GM18498 (cell line): ENCODE results near the gene NHLRC2.

ENCODE experiments used
- ATAC-seq: cut with Tn5 transposase; IDR thresholded peaks from one replicate; pipeline ENCODE4 v1.9.1; 2021; ENCODE audit warnings: mild to moderate bottlenecking, moderate library complexity; ENCODE audit not compliant: unreplicated experiment

Gene NHLRC2

DNA sequence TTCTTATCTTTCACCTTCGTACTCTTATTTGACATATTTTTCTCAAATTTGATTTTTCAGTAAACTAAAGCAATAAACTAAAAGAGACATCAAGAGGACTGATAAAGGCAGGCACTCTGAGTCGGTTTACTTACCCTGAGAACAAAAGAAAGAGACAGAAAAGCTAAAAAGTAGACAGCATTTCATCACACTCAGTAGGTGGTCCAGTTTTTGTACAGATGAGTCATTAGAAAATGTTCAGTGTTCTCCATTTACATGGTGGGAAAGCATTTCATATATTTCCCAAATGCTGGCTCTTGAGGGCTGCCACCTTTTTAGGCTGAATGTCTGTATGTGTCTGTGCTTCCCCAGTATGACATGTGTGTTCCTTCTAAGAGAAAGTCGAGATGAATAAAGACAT lies 52.7 kb downstream of the NHLRC2 start:
- no peak for ATAC-seq

- no peak for ATAC-seq
Measured at GRCh38 chr10:113908236-113908635, 53.8 kb downstream of the NHLRC2 start.

GRCh38 chr10:113911113-113911512 lies 56.7 kb downstream of the NHLRC2 start:
- ATAC-seq = no peak

DNA sequence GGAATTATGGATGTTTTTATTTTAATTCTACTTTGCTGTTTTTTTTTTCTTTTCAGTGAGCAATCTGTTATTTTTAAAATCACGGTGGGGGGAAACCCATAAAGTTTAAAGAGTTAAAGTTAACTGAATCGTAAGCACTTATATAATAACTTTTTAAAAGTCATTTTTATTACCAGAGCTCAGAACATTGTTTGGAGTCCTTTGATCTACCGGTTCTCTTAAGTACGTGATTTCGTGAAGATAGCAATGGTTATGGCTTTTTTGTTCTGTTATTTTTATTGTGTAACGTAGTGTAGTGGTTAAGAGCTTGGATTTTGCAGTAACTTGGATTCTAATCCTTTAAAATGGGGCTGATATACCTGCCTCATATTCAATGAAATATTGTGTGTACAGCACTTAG lies 57.4 kb downstream of the NHLRC2 start:
- ATAC-seq = no peak

GRCh38 chr10:113912582-113912981 lies 58.1 kb downstream of the NHLRC2 start:
- no peak for ATAC-seq

DNA sequence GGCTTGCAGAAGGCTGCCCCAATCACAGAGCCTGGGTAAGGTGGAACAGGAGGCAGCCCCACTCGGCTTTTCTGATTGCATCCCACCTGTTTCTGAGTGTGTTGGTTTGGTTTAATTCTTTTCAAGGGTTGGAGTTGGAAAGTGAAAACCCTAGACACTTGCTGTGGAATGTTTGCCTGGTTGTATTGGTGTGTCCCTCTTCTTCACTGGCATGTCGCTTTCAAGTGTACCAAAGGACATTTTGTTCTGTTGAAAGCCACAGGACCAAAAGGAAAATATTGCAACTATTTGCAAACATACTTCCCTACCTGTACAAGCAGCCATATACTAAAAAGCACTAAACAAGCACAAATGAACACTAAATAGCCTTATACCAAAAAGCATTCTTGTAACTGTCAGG lies 60.5 kb downstream of the NHLRC2 start:
- no peak for ATAC-seq

DNA sequence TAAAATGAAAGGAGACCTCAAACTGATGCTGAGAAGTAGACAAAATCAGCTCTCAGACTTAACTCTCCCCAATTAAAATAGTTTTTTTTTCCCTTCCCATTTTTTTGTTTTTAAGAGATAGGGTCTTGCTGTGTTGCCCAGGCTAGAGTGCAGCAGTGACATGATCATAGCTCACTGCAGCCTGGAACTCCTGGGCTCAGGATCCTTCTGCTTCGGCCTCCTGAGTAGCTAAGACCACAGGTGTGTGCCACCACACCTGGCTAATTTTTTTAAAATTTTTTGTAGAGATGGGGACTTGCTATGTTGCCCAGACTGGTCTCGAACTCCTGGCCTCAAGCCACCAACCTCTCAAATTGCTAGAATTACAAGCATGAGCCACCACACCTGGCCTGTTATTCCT lies 61.1 kb downstream of the NHLRC2 start:
- no peak for ATAC-seq

- ATAC-seq = no peak
Measured at GRCh38 chr10:113916053-113916452, 61.6 kb downstream of the NHLRC2 start.

DNA sequence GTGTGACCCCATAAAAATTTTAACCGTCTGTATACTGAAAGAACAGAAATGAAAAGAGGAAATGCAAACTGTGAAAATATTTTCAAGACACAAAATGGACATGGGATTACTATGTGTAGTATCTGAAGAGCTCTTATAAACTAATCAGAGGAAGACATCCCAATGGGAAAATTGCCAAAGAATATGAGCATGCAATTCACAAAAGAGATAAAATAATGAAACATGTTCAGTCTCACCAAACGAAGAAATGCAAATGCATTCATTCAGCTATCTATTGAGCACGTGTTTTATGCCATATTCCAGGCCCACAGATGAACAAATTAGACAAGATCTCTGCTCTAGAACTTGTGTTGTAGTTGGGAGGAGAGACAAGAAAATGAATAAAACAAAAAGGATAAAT lies 63.2 kb downstream of the NHLRC2 start:
- ATAC-seq = no peak

DNA sequence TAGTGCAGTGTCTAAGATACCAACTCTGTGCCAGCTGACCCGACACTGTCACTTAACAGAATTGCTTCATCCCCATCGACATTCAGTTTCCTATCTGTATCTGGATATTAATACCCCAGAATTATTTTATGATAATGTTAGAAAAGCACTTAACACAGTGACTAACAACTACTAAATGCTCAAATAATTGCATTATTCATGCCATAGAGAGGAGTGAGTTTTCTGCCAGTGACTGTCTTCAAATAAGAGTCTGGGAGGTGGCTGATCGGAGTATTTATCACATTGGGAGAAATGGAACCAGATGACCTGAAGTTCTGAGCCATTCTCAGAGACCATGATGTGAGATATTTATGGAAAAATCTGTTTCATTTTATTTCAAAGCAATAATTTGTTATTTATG lies 65.7 kb downstream of the NHLRC2 start:
- no peak for ATAC-seq

- ATAC-seq = no peak
Measured at GRCh38 chr10:113920875-113921274, 66.4 kb downstream of the NHLRC2 start.

DNA sequence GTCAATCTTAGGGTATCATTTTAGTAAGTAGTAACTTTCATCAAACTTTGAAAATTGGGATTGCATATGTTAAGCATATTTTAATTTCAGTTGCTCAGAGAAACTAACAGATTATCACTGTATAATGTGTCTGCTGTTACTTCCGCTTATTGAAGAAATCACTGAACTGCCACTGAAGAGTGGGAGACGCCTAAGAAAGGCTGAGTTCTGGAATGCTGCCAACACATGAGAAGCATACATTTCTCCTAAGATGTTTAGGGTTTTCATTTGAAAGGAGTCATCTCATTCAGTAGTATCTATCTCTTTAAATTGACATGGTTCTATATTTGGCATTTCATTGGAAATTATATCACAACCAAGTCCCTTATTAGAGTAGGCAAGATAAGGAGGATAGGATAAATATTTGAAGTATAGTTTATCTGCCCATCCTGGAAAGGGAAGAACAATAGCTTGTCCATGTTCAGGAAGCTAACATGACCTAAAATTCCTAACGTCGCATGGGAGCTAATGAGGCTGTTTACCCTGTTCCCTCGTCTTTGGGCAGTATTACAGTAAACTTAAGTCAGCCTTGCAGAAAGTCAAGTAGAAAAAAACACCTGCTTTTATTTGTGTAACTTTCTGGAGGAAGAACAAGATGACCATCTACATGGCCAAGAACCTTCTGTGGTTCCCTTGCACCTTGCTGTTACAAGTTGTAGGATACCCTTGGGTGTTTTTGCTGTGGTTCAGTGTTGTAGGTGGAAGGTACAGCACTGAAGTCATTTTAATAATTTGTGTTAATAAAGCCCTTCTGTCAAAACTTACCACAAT lies 67.3 kb downstream of the NHLRC2 start:
- no peak for ATAC-seq

GRCh38 chr10:113922787-113923570 lies 68.5 kb downstream of the NHLRC2 start:
- no peak for ATAC-seq

DNA sequence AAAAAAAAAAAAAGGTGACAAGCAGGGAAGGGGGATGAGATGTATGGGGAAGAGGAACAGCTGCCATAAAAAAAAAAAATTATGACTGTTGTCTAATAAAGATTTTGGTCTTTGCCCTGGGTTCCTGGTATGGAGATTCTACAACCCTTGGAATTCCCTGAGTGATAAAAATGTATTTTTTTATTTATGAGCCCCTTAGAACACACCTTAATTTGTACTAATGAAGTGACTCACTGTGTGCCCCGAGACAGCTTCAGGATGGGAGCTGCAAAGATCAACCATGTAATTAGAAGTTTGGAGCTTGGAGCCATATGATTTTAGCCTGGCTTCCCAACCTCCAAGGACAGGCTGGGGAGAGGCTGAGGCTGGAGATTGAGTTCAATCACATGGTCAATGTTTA lies 69.7 kb downstream of the NHLRC2 start:
- ATAC-seq = no peak

DNA sequence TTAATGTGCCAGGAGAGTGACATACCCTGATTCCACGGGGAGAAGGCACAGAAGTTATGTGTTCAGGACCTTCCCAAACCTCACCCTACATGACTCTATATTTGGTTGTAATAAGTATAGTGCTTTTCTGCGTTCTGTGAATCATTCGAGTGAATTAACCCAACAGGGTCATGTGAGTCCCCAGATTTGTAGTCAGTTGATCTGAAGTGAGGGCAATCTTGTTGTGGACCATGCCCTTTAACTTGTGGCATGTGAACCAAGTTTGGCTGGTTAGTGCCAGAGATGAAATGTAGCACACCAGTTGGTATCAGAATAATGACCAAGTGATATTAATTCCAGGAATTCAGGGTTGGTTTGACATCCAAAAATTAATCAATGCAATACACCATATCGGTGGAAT lies 70.2 kb downstream of the NHLRC2 start:
- no peak for ATAC-seq

- ATAC-seq = no peak
Measured at GRCh38 chr10:113927440-113927839, 73.0 kb downstream of the NHLRC2 start.

DNA sequence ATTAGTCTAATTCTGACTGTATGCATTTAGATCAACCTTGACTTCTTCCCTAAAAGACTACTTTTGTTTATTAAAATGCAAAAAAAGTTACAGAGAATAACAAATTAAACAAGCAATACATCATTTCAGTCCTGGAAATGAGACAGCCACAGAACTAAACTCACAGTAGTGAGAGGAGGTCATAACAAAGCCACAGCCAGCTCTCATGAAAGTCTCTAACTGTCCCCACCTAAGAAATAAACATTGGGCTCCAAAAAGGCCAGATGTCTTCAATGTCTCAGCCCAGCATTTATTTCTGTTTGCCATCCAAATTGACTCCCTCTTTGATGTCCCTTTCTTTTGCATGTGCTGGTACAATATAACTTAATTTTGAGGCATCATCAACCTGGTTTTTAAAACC lies 74.4 kb downstream of the NHLRC2 start:
- no peak for ATAC-seq

DNA sequence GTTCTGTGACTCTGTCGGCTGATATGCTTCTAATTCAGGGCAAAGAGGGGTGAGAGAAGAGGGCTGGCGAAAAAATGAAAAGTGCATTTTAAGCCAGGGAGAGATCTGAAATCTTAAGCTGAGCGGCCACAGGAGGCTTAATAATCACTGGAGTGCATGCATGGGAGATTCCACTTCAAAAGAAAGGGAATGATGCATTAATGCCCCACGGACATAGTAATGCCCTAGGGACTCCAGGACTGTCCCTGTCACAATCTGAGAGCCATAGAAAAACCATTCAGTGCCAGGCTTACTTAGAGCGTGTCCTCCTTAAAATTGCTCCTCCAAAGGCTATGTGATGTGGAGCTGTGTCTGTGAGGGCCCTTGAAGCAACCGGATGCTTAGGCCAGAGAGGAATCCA lies 75.1 kb downstream of the NHLRC2 start:
- ATAC-seq = no peak

DNA sequence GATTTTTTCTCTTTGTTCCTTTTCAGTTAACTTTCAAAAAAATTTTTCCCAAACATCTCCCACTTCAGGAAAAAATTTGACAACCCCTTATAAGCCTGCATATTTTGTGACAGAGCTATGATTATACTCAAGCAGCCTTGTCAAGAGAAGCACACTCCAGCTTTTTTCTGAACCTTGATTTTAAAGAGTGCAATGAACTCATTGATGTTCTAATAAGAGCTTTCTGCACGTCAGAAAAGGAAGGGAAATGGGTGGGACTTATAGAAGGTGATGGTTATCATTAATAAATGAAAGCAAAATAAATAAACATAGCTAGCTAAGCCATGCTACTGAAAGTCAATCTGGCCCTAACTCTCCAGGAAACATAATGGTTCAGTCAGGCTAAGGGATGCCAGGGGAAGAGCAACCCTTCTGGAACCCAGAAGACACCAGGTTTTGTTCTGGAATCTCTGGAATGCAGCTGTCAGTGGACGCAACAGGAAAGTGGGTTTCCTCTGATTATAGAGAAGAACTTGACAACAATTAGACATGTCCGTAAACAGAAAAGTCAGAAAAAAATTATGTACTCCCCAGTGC lies 76.1 kb downstream of the NHLRC2 start:
- no peak for ATAC-seq

GRCh38 chr10:113932854-113933253 lies 78.4 kb downstream of the NHLRC2 start:
- ATAC-seq = no peak

DNA sequence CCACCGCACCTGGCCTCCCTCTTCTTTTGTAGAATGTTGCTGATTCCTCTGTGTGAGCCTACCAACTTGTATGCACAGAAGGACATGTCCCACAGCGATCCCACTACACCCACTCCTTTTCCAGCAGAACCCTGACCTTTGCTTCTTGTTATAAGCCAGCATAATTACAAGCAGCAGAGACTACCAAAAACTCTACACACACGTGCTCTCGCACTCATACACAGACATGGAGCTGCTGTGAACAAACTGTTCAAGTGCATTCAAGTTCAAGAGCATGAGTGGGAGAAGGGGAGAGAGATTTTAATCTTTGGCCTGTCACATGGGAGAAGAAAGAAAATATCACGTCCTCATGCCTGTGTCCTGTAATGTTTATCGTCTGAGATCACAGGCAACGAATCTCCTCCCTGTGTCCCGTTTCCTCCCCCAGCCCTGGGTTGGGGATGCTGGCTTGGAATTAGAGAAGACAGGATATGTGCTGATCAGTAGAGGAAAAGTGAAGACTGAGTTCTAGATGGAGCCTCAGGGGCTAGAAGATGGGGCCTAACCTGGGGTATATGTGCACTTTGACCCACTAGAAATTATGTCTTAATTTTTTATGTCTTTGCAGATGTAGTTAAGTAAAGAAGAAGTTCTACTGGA lies 79.6 kb downstream of the NHLRC2 start:
- no peak for ATAC-seq

DNA sequence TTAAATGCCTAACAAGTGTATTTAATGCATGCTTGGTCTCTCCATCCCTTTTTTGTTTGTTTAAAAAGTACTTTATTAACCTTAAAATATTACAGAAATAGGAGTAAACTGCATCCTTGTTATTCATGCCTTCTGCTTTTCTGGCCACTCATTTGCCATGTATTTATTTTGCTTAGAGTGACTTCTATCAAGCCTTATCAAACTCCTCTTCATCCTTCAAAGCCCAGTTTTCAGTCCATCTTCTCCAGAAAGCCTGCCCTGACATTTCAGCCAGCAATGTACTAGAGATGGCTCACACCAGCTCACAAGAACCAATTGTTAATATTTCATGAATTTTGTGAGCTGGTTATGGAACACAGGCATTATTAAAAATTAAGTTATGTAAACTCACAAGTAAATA lies 82.8 kb downstream of the NHLRC2 start:
- ATAC-seq = no peak
